ENCODE data around the gene DBNDD1.

DBNDD1 gene

DNA sequence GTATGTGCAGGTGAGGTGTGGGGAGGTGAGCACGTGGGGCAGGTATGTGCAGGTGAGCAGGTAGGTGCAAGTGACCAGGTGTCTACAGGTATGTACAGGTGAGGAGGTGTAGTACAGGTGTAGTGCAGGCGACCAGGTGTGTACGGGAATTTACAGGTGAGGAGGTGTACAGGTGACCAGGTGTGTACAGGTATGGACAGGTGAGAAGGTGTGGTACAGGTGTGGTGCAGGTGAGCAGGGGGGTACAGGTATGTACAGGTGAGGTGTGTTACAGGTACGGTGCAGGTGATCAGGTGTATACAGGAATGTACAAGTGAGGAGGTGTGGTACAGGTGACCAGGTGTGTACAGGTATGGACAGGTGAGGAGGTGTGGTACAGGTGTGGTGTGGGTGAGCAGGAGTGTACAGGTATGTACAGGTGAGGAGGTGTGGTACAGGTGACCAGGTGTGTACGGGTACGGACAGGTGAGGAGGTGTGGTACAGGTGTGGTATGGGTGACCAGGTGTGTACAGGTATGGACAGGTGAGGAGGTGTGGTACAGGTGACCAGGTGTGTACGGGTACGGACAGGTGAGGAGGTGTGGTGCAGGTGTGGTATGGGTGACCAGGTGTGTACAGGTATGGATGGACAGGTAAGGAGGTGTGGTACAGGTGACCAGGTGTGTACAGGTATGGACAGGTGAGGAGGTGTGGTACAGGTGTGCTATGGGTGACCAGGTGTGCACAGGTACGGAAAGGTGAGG, 12.8 kb upstream of the DBNDD1 start:
- Histone ChIP-seq H3K36me3 (ENCODE audit: control insufficient read depth, insufficient read depth, low read length) (peaks cover 18% of the 10 kb centered on the region), H3K27ac (ENCODE audit: low read depth, low read length) (no peak overlapping the region), H3K4me1 (ENCODE audit: control insufficient read depth, insufficient read depth, low read length) (no peaks in the 10 kb centered on the region), H3K27me3 (ENCODE audit: control insufficient read depth, insufficient read depth, low read length) (no peaks in the 10 kb centered on the region), H3K9ac (ENCODE audit: low read length) (no peak overlapping the region), H3K4me3 (ENCODE audit: low read length) (no peak overlapping the region)

DNA sequence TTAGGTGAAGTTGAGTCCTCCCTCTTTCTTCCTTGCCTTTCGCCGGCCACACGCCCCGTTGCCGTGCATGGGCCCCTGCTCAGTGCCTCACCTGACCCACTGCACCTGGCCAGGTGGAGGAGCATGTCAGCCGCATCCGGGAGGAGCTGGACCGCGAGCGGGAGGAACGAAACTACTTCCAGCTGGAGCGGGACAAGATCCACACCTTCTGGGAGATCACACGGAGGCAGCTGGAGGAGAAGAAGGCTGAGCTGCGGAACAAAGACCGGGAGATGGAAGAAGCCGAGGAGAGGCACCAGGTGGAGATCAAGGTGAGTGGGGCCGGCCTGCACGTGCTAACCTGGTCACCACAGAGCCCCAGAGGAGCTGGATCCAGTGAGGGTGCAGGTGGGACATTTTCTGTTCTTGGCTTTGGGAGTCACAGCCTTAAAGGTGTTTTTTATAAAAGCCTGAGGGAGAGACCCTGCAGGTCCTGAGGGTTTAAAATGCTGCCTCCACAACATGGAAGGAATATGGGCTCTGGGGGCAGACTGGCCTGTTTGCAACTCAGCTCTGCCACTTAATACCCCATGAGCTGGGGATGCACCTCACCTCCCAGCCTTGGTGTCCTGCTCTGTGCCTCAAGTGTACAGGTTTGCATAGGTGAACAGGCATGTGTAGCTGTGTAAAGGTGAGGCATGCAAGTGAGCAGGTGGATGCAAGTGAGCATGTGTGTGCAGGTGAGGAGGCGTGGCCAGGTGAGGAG, 12.1 kb upstream of the DBNDD1 start:
- H3K27me3 ChIP-seq (ENCODE audit: control insufficient read depth, insufficient read depth, low read length) = no peaks in the 10 kb centered on the region
- no peak overlapping the region for H3K4me3 ChIP-seq (ENCODE audit: low read length)
- H3K27ac ChIP-seq (ENCODE audit: low read depth, low read length) = no peak overlapping the region
- H3K4me1 ChIP-seq (ENCODE audit: control insufficient read depth, insufficient read depth, low read length) = no peaks in the 10 kb centered on the region
- no peak overlapping the region for H3K9ac ChIP-seq (ENCODE audit: low read length)
- peaks cover 16% of the 10 kb centered on the region for H3K36me3 ChIP-seq (ENCODE audit: control insufficient read depth, insufficient read depth, low read length)

DNA sequence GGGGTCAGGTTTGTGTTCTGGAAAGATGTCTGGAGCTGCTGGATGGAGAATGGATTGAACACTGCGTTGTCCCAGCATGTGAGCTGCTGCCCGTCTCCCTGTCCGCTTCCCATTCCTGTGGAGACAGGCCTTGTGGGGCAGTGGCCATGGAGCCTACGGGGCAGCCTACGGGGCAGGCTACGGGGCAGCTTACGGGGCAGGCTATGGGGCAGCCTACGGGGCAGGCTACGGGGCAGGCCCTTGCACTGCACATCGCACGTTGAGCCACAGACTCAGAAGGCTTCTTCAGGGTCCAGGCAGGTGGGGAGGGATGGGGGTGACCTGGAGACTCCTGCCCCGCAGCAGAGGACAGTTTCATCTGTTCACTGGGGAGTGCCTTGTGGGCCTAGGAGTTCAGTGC, 9.7 kb upstream of the DBNDD1 start:
- Histone ChIP-seq H3K27me3 (ENCODE audit: control insufficient read depth, insufficient read depth, low read length) (no peaks in the 10 kb centered on the region), H3K9ac (ENCODE audit: low read length) (no peak overlapping the region), H3K36me3 (ENCODE audit: control insufficient read depth, insufficient read depth, low read length) (peaks cover 10% of the 10 kb centered on the region), H3K4me3 (ENCODE audit: low read length) (no peak overlapping the region), H3K27ac (ENCODE audit: low read depth, low read length) (no peak overlapping the region), H3K4me1 (ENCODE audit: control insufficient read depth, insufficient read depth, low read length) (no peaks in the 10 kb centered on the region)

DNA sequence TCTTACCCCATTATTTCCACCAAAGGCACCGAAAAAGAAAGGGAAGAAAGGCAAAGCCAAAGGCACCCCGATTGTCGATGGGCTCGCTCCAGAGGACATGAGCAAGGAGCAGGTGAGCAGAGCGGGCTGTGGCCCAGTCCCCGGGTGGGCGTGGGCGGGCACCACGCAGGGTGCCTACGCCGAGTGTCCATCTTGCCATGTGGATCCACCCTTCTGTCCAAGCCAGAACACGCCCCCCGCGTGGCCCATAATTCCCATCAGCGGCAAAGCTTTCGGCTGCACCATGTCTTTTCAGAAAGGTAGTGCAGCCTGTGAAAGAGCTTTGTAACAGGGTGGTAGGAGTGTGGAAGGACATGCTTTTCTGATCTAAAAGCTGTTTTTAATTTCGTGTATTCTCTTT, 8.4 kb upstream of the DBNDD1 start:
- Histone ChIP-seq H3K27ac (ENCODE audit: low read depth, low read length) (no peak overlapping the region), H3K4me1 (ENCODE audit: control insufficient read depth, insufficient read depth, low read length) (no peaks in the 10 kb centered on the region), H3K9ac (ENCODE audit: low read length) (no peak overlapping the region), H3K4me3 (ENCODE audit: low read length) (no peak overlapping the region), H3K36me3 (ENCODE audit: control insufficient read depth, insufficient read depth, low read length) (peaks cover 10% of the 10 kb centered on the region), H3K27me3 (ENCODE audit: control insufficient read depth, insufficient read depth, low read length) (no peaks in the 10 kb centered on the region)

DNA sequence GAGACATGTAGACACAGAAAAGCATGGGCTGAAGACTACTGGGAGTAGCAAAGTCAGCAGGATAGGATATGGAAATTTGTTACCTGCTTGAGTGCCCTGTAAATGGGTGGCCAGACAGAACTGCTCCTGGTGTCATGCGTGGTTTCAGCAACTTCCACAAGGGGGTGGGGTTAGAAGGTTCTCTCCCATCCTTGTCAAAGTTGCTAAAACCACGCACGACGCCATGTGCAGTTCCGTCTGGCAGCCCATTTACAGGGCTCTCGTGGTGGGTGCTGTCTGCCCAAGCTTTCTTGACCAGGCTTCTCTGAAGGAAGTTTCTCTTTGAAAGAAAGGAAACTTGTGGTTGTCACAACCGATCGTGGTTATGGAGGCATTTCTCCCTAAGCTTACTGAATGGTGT, 6.9 kb upstream of the DBNDD1 start:
- H3K27me3 ChIP-seq (ENCODE audit: control insufficient read depth, insufficient read depth, low read length) = no peaks in the 10 kb centered on the region
- H3K4me3 ChIP-seq (ENCODE audit: low read length) = no peak overlapping the region
- H3K27ac ChIP-seq (ENCODE audit: low read depth, low read length) = no peak overlapping the region
- no peak overlapping the region for H3K9ac ChIP-seq (ENCODE audit: low read length)
- H3K4me1 ChIP-seq (ENCODE audit: control insufficient read depth, insufficient read depth, low read length) = peaks cover 4% of the 10 kb centered on the region
- H3K36me3 ChIP-seq (ENCODE audit: control insufficient read depth, insufficient read depth, low read length) = no peaks in the 10 kb centered on the region

DNA sequence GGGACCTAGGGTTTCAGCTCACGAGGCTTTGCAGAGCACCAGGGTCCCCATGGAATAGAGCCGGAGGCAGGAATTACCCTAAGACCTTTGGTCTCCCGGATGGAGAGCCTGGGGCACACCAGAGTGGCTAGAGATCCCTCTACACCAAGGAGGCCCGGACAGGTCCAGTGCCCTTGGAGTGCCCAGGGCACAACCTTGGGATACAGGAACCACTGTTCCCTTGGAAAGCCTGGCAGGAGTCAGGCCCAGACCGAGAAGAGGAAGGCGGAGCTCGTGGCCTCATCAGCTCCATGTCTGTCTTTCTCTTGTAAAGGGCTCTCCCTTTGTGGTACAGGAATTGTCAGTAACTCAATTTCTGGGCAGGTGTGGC, 3.8 kb upstream of the DBNDD1 start:
- no peaks in the 10 kb centered on the region for H3K36me3 ChIP-seq (ENCODE audit: control insufficient read depth, insufficient read depth, low read length)
- H3K27me3 ChIP-seq (ENCODE audit: control insufficient read depth, insufficient read depth, low read length) = no peaks in the 10 kb centered on the region
- H3K4me1 ChIP-seq (ENCODE audit: control insufficient read depth, insufficient read depth, low read length) = peaks cover 4% of the 10 kb centered on the region
- H3K4me3 ChIP-seq (ENCODE audit: low read length) = peak overlapping the region; percentile 77
- peak overlapping the region; percentile 33 for H3K27ac ChIP-seq (ENCODE audit: low read depth, low read length)
- H3K9ac ChIP-seq (ENCODE audit: low read length) = peak overlapping the region; percentile 7

DNA sequence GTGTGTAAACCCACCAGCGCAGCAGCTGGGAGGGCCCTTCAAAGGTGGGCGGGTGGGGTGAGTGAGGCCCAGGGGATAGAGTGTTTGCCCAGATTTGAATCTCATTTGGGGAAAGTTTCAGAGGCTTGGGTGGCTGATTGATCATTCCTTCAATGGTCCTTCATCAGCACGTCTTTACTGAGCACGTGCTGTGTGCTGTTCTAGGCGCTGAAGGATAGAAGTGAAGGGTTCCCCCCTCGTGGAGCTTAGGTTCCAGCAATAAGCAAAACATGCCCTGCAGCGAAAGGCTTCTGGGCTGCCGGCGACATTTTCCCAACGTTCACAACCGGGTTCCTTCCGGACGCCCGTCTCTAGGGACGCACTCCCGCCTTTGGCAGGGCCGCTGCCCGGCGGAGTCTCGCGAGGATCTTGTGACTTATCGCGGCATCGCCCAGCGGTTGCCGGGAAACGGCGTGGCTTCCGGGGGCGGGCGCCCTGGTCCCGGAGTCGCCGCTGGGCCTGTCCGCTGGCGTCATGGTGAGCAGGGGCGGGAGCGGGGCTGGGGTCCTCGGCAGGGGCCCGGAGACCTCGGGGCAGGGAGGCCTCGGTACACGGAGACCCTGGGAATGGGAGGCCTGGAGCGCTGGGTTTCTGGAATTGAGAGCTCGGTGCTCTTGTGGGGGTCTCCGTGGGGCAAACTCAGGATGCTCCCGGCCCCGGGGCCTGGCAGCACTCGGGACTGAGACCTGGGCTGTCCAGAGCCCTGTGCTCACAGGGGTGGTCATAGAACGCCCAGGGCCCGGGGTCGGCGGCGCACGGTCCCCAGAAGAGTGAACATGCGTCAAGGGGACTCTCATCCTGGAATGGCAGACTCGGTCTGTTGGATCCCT, 3.2 kb upstream of the DBNDD1 start:
- Histone ChIP-seq H3K27ac (ENCODE audit: low read depth, low read length) (peak overlapping the region; percentile 33), H3K4me1 (ENCODE audit: control insufficient read depth, insufficient read depth, low read length) (peaks cover 4% of the 10 kb centered on the region), H3K36me3 (ENCODE audit: control insufficient read depth, insufficient read depth, low read length) (no peaks in the 10 kb centered on the region), H3K9ac (ENCODE audit: low read length) (peak overlapping the region; percentile 7), H3K27me3 (ENCODE audit: control insufficient read depth, insufficient read depth, low read length) (no peaks in the 10 kb centered on the region), H3K4me3 (ENCODE audit: low read length) (peak overlapping the region; percentile 77)

DNA sequence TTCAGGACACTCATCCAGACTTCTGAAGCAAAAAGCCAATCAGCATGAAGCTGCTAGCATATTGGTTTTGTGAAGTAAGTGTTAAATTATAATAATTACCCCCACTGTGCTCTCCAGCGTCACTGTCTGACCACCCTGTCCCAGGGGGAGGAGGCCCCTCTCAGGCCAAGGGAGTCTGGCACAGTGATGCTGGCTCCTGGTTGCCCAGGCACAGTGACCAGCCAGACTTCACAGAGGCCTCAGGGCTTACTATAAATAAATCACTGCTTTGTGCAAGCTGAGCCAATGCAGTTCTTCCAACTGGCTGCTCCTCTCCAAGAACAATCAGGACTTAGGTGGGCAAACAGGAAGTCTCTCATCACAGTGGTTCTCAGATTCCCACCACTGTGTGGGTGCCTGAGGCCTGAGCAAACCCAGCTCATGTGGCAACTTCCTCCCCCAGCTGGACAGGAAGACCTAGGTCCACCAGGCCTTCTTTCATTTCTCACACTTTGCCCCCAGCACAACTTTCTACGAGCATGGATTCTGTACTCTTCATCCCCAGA, 1.7 kb upstream of the DBNDD1 start:
- Histone ChIP-seq H3K36me3 (ENCODE audit: control insufficient read depth, insufficient read depth, low read length) (no peaks in the 10 kb centered on the region), H3K4me3 (ENCODE audit: low read length) (no peak overlapping the region), H3K27me3 (ENCODE audit: control insufficient read depth, insufficient read depth, low read length) (no peaks in the 10 kb centered on the region), H3K4me1 (ENCODE audit: control insufficient read depth, insufficient read depth, low read length) (peaks cover 4% of the 10 kb centered on the region), H3K9ac (ENCODE audit: low read length) (no peak overlapping the region), H3K27ac (ENCODE audit: low read depth, low read length) (no peak overlapping the region)

DNA sequence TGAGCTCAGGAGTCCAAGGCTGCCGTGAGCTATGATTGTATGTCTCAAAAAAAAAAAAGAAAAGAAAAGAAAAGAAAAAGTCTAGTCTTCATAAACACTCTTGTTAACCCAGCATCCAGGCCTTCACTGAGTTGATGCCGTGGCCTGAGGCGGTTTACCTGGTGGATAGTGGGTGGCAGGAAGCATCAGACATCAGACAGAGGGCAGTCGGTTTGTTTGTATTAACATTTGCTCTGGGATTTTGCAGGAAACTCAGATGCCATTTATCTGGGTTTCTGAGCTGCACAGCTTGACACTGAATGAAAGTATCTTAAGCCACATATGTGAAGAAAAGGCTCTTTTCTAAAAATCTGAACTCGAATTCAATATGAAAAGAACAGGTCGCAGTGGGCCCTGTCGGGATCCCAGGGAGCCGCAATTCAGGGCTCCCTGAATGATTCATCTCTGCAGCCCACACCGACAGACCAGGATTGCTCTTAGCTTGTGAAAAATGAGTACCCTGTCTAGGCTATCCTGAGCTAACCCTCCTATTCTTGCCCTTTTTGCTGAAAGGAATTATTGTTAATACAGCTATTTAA, 1.1 kb upstream of the DBNDD1 start:
- peak overlapping the region; percentile 44 for H3K4me3 ChIP-seq (ENCODE audit: low read length)
- H3K27me3 ChIP-seq (ENCODE audit: control insufficient read depth, insufficient read depth, low read length) = no peaks in the 10 kb centered on the region
- no peaks in the 10 kb centered on the region for H3K36me3 ChIP-seq (ENCODE audit: control insufficient read depth, insufficient read depth, low read length)
- peaks cover 4% of the 10 kb centered on the region for H3K4me1 ChIP-seq (ENCODE audit: control insufficient read depth, insufficient read depth, low read length)
- no peak overlapping the region for H3K27ac ChIP-seq (ENCODE audit: low read depth, low read length)
- no peak overlapping the region for H3K9ac ChIP-seq (ENCODE audit: low read length)

DNA sequence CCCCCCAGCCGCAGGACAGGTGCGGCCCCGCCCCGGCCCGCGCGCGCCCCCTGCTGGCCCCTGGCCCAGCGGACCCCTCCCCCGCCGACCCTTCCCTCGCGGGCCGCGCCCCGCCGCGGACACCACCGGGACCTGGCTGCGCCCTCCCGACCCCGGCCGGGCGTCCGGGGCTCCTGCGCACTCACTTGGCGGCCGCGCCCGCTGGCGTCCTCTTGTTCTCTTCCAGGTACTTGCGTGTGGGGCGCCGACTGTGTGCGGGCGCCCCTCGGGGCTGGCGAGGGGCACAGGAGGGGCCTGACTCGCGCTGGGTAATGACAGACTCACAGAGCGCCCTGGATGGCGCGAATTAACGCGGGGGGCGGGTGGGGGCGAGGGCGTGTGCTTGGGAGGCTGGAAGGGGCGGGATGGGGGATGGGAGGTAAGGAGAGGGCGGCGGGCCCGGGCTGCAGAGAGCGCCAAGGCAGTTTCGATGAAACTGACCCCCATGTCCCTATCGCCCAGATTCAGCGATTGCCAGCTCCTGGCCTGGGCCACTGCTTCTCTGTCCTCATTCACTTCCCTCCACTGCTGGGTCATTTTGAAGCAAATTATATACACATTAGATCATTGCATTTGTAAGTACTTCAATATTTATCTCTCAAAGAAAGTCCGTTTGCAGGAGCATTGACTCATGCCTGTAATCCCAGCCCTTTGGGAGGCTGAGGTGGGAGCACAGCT, 445 bp upstream of the DBNDD1 start:
- Histone ChIP-seq H3K36me3 (ENCODE audit: control insufficient read depth, insufficient read depth, low read length) (no peaks in the 10 kb centered on the region), H3K4me1 (ENCODE audit: control insufficient read depth, insufficient read depth, low read length) (peaks cover 4% of the 10 kb centered on the region), H3K9ac (ENCODE audit: low read length) (no peak overlapping the region), H3K27ac (ENCODE audit: low read depth, low read length) (no peak overlapping the region), H3K27me3 (ENCODE audit: control insufficient read depth, insufficient read depth, low read length) (no peaks in the 10 kb centered on the region), H3K4me3 (ENCODE audit: low read length) (peak overlapping the region; percentile 44)

DNA sequence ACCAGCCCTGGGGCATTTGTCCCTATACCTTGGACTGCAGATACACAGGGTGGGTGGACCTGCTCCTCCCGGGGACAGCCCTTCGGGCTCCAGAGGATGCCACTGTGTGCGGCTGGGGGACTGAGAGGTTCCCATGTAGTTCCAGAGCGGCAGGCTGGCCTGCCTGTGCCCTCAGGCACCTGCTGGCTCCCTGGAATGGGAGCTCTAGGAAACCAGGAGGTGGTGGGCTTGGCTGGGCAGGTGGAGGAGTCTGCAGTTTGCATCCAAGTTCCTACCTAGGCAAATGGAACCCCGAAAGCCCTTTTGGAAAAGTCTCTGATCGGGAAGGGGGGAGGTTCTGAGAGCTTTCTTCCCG, 982 bp downstream of the DBNDD1 start:
- Histone ChIP-seq H3K27ac (ENCODE audit: low read depth, low read length) (no peak overlapping the region), H3K9ac (ENCODE audit: low read length) (no peak overlapping the region), H3K4me3 (ENCODE audit: low read length) (peak overlapping the region; percentile 37), H3K4me1 (ENCODE audit: control insufficient read depth, insufficient read depth, low read length) (peaks cover 4% of the 10 kb centered on the region), H3K27me3 (ENCODE audit: control insufficient read depth, insufficient read depth, low read length) (no peaks in the 10 kb centered on the region), H3K36me3 (ENCODE audit: control insufficient read depth, insufficient read depth, low read length) (no peaks in the 10 kb centered on the region)
